ENCODE data around the gene IPCEF1. TPM values are rescaled to one million over a fixed set of nuclear protein-coding genes. Genes with fewer than 3 reads are reported as not detected.

The IPCEF1 gene
- total and polyA plus RNA-seq, 2 of the 4 experiments (the other 2 are of a cell fraction), result under 0.01 to 0.03 TPM

DNA sequence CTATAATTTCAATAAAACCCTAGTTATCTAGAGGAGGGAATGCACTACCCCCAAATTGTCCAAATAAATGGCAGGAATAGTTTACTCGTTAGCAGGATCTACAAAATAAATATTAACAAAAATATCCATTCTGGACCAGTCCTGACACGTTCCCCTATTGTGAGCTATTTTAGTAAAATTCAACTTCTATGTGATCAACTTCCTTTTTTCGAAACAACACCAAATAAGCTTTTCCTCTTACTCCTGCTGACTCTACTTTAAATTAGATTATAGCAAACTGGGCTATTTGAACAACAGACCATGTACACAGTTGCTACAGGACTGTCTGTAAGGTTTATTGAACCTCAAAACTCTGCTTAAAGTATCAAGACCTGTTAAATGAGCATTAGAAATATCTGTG, 154.3 kb downstream of the IPCEF1 start:
- BruUV-seq (replicated peaks), result no TSS peak
- WGBS, 2 experiments (ENCODE audit: extremely low coverage in 2 of 2, insufficient read length in 1 of 2), result no CpG with 5 or more reads among the region's 3 CpGs

More for the DNA sequence above, 154.3 kb downstream of the IPCEF1 start:
- POLR2A ChIA-PET (ENCODE audit: unreplicated experiment), result no interaction called here
- no peak overlapping the region for H2AK5ac ChIP-seq (ENCODE audit: low read depth, low read length)
- CTCF ChIA-PET, result no interaction called here
- no peak overlapping the region for H2AK9ac ChIP-seq (replicated peaks; ENCODE audit: low read depth, low read length, poor library complexity)
- DNase-seq, result no peak
- no peak overlapping the region for H3K14ac ChIP-seq (replicated peaks; ENCODE audit: low read depth, low read length)
- H3K36me3 ChIP-seq (ENCODE audit: control insufficient read depth, insufficient read depth, low read length), result no peaks in the 10 kb centered on the region
- H2AFZ ChIP-seq (replicated peaks; ENCODE audit: low read length, poor library complexity), result no peak overlapping the region
- no peaks in the 10 kb centered on the region for H3K9me3 ChIP-seq (ENCODE audit: control insufficient read depth, insufficient read depth, low read length)
- no peak overlapping the region for H3K9ac ChIP-seq (ENCODE audit: low read depth, low read length)
- no peak overlapping the region for H3K18ac ChIP-seq (ENCODE audit: low read depth, low read length)
- H3K27me3 ChIP-seq (ENCODE audit: control insufficient read depth, insufficient read depth, low read length), result no peaks in the 10 kb centered on the region
- intact Hi-C loops (cut with micrococcal nuclease) (no loop called here), dilution Hi-C loops (cut with HindIII; ENCODE audit: low sequenced_read_pairs, unreplicated experiment) (no loop called here), in situ Hi-C loops (cut with MboI; ENCODE audit: low sequenced_read_pairs) (no loop called here)
- no peak overlapping the region for H3K56ac ChIP-seq (ENCODE audit: extremely low read depth, insufficient read depth, low read length)
- no peak overlapping the region for H3K4me2 ChIP-seq (ENCODE audit: low read depth, low read length)
- H4K5ac ChIP-seq (ENCODE audit: low read depth, low read length), result no peak overlapping the region
- no peak overlapping the region for H2BK15ac ChIP-seq (ENCODE audit: low read depth, low read length)
- H2BK120ac ChIP-seq (ENCODE audit: low read depth, low read length), result no peak overlapping the region
- no peaks in the 10 kb centered on the region for H4K20me1 ChIP-seq (ENCODE audit: insufficient read depth, low read length)
- TF ChIP-seq POLR2A (IDR thresholded peaks at IDR 0.05; ENCODE audit: low read depth, low read length), result no peak
- TF ChIP-seq, protein P1, sequence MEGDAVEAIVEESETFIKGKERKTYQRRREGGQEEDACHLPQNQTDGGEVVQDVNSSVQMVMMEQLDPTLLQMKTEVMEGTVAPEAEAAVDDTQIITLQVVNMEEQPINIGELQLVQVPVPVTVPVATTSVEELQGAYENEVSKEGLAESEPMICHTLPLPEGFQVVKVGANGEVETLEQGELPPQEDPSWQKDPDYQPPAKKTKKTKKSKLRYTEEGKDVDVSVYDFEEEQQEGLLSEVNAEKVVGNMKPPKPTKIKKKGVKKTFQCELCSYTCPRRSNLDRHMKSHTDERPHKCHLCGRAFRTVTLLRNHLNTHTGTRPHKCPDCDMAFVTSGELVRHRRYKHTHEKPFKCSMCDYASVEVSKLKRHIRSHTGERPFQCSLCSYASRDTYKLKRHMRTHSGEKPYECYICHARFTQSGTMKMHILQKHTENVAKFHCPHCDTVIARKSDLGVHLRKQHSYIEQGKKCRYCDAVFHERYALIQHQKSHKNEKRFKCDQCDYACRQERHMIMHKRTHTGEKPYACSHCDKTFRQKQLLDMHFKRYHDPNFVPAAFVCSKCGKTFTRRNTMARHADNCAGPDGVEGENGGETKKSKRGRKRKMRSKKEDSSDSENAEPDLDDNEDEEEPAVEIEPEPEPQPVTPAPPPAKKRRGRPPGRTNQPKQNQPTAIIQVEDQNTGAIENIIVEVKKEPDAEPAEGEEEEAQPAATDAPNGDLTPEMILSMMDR (conservative IDR thresholded peaks at IDR 0.05; ENCODE audit: low read depth, low read length), result no peak
- no peak for TF ChIP-seq NFE2L2 (IDR thresholded peaks at IDR 0.05; ENCODE audit: low read depth, low read length)
- TF ChIP-seq MXI1 (IDR thresholded peaks at IDR 0.05; ENCODE audit: borderline replicate concordance, low read depth, low read length), result no peak
- no peak for TF ChIP-seq MAFK (IDR thresholded peaks at IDR 0.05; ENCODE audit: low read depth, low read length)
- no peak for TF ChIP-seq SMC3 (IDR thresholded peaks at IDR 0.05; ENCODE audit: low read depth, low read length)
- TF ChIP-seq, protein P2, sequence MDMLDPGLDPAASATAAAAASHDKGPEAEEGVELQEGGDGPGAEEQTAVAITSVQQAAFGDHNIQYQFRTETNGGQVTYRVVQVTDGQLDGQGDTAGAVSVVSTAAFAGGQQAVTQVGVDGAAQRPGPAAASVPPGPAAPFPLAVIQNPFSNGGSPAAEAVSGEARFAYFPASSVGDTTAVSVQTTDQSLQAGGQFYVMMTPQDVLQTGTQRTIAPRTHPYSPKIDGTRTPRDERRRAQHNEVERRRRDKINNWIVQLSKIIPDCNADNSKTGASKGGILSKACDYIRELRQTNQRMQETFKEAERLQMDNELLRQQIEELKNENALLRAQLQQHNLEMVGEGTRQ (IDR thresholded peaks at IDR 0.05; ENCODE audit: low read depth, low read length), result no peak
- no peak for TF ChIP-seq CHD1 (IDR thresholded peaks at IDR 0.05; ENCODE audit: low read depth, low read length)
- no peak for TF ChIP-seq RCOR1 (IDR thresholded peaks at IDR 0.05; ENCODE audit: insufficient replicate concordance, low read length)
- no peak for TF ChIP-seq MAZ (IDR thresholded peaks at IDR 0.05; ENCODE audit: borderline replicate concordance, low read depth, low read length)
- no peak for TF ChIP-seq CEBPB (IDR thresholded peaks at IDR 0.05; ENCODE audit: low read depth, low read length)
- TF ChIP-seq FOS (IDR thresholded peaks at IDR 0.05; ENCODE audit: low read depth, low read length), result no peak
- TF ChIP-seq BHLHE40 (IDR thresholded peaks at IDR 0.05; ENCODE audit: low read depth, low read length), result no peak
- TF ChIP-seq RAD21 (IDR thresholded peaks at IDR 0.05; ENCODE audit: low read length), result no peak
- TF ChIP-seq, protein P3, sequence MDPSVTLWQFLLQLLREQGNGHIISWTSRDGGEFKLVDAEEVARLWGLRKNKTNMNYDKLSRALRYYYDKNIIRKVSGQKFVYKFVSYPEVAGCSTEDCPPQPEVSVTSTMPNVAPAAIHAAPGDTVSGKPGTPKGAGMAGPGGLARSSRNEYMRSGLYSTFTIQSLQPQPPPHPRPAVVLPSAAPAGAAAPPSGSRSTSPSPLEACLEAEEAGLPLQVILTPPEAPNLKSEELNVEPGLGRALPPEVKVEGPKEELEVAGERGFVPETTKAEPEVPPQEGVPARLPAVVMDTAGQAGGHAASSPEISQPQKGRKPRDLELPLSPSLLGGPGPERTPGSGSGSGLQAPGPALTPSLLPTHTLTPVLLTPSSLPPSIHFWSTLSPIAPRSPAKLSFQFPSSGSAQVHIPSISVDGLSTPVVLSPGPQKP (IDR thresholded peaks at IDR 0.05; ENCODE audit: borderline replicate concordance, low read depth, low read length), result no peak
- TF ChIP-seq RFX5 (IDR thresholded peaks at IDR 0.05; ENCODE audit: low read depth, low read length), result no peak
- no peak overlapping the region for H3K4ac ChIP-seq (ENCODE audit: low read depth, low read length)
- H2BK5ac ChIP-seq (ENCODE audit: low read depth, low read length, poor library complexity, severe bottlenecking), result no peak overlapping the region
- H3K23ac ChIP-seq (ENCODE audit: low read depth, low read length), result no peak overlapping the region
- H3K9me1 ChIP-seq (ENCODE audit: insufficient read depth, low read length), result no peaks in the 10 kb centered on the region
- H4K8ac ChIP-seq (ENCODE audit: low read depth in 2 of 2, low read length in 2 of 2), result no peak overlapping the region
- H3K27ac ChIP-seq (ENCODE audit: insufficient read depth, low read length), result no peak overlapping the region
- no peak for ATAC-seq (ENCODE audit: low read depth)
- H3K4me3 ChIP-seq (ENCODE audit: insufficient read depth, low read depth, low read length), result no peak overlapping the region
- no peaks in the 10 kb centered on the region for H3K79me1 ChIP-seq (ENCODE audit: low read depth in 1 of 2, low read length in 2 of 2)
- H4K91ac ChIP-seq (ENCODE audit: insufficient read depth, low read depth, low read length), result no peak overlapping the region
- no peak overlapping the region for H2BK20ac ChIP-seq (ENCODE audit: low read depth, low read length)
- no peaks in the 10 kb centered on the region for H3K4me1 ChIP-seq (ENCODE audit: control insufficient read depth, insufficient read depth, low read length)
